H9 (cell line): ENCODE results near the gene MINDY4B. TPM values are rescaled to one million over a fixed set of nuclear protein-coding genes. Genes with fewer than 3 reads are reported as not detected.
A peak's percentile ranks its signal among the peaks of the same experiment; 100 is the strongest.

Experiments
- DNase-seq: peaks from one replicate; pipeline ENCODE4 v3.0.0-alpha.2; 2017
- H2AFZ ChIP-seq: one replicate; pipeline ENCODE4 v1.6.1; 2013; ENCODE audit warnings: mild to moderate bottlenecking, low read length, control low read depth, moderate library complexity
- H2AK5ac ChIP-seq: 2 replicates; pipeline ENCODE4 v1.6.1; 2013; ENCODE audit warnings: low read length, control low read depth, mixed read lengths; ENCODE audit not compliant: insufficient read length
- H2BK120ac ChIP-seq: one replicate; pipeline ENCODE4 v1.6.1; 2013; ENCODE audit warnings: low read depth, mild to moderate bottlenecking, low read length, control low read depth, inconsistent platforms; ENCODE audit not compliant: poor library complexity, severe bottlenecking
- H2BK12ac ChIP-seq: 2 replicates; pipeline ENCODE4 v1.6.1; 2013; ENCODE audit warnings: low read length, control low read depth, mixed read lengths, low read depth; ENCODE audit not compliant: insufficient read length
- H2BK15ac ChIP-seq: 2 replicates; pipeline ENCODE4 v1.6.1; 2013; ENCODE audit warnings: low read depth, low read length, control low read depth
- H2BK20ac ChIP-seq: one replicate; pipeline ENCODE4 v1.6.1; 2013; ENCODE audit warnings: low read depth, mild to moderate bottlenecking, low read length, control low read depth, inconsistent platforms; ENCODE audit not compliant: poor library complexity, severe bottlenecking
- H2BK5ac ChIP-seq: 2 replicates; pipeline ENCODE4 v1.6.1; 2013; ENCODE audit warnings: low read length, control low read depth, mixed read lengths; ENCODE audit not compliant: insufficient read length
- H3K14ac ChIP-seq: 2 replicates; pipeline ENCODE4 v1.6.1; 2013; ENCODE audit warnings: low read length, control low read depth; ENCODE audit not compliant: insufficient read depth
- H3K18ac ChIP-seq: 2 replicates; pipeline ENCODE4 v1.6.1; 2013; ENCODE audit warnings: low read depth, mild to moderate bottlenecking, mixed read lengths, low read length, control low read depth; ENCODE audit not compliant: insufficient read length
- H3K23ac ChIP-seq: 2 replicates; pipeline ENCODE4 v1.6.1; 2013; ENCODE audit warnings: low read length, control low read depth, mixed read lengths, low read depth; ENCODE audit not compliant: insufficient read length
- H3K23me2 ChIP-seq: 2 replicates; pipeline ENCODE4 v1.6.1; 2013; ENCODE audit warnings: low read depth, mild to moderate bottlenecking, mixed read lengths, low read length, control low read depth; ENCODE audit not compliant: insufficient read length, poor library complexity, severe bottlenecking
- H3K27ac ChIP-seq: 2 replicates; pipeline ENCODE4 v1.5.1; 2013; ENCODE audit warnings: low read length, control low read depth, mixed read lengths, low read depth; ENCODE audit not compliant: insufficient read length
- H3K27me3 ChIP-seq: 2 replicates; pipeline ENCODE4 v1.6.1; 2013; ENCODE audit warnings: low read length, control low read depth, inconsistent platforms; ENCODE audit not compliant: insufficient read depth
- H3K4ac ChIP-seq: 2 replicates; pipeline ENCODE4 v1.6.1; 2013; ENCODE audit warnings: low read depth, mild to moderate bottlenecking, control low read depth, inconsistent platforms, low read length, moderate library complexity
- H3K4me1 ChIP-seq: 2 replicates; pipeline ENCODE4 v1.6.1; 2013; ENCODE audit warnings: low read length, control low read depth, inconsistent platforms; ENCODE audit not compliant: insufficient read depth
- H3K4me2 ChIP-seq: 2 replicates; pipeline ENCODE4 v1.6.1; 2013; ENCODE audit warnings: low read length, control low read depth, mixed read lengths; ENCODE audit not compliant: insufficient read length, insufficient read depth
- H3K56ac ChIP-seq: 2 replicates; pipeline ENCODE4 v1.6.1; 2013; ENCODE audit warnings: low read depth, mild to moderate bottlenecking, mixed read lengths, low read length, control low read depth; ENCODE audit not compliant: insufficient read length
- H3K79me1 ChIP-seq: 2 replicates; pipeline ENCODE4 v1.6.1; 2013; ENCODE audit warnings: low read depth, mild to moderate bottlenecking, moderate library complexity, low read length, control low read depth, inconsistent platforms; ENCODE audit not compliant: insufficient read depth, poor library complexity, severe bottlenecking
- H3K79me2 ChIP-seq: 2 replicates; pipeline ENCODE4 v1.6.1; 2013; ENCODE audit warnings: low read length, control low read depth, inconsistent platforms; ENCODE audit not compliant: insufficient read depth
- H3K9ac ChIP-seq: 2 replicates; pipeline ENCODE4 v1.6.1; 2013; ENCODE audit warnings: low read length, control low read depth, mixed read lengths; ENCODE audit not compliant: insufficient read length; ENCODE audit errors: extremely low read depth
- H3K9me3 ChIP-seq: one replicate; pipeline ENCODE4 v1.6.1; 2013; ENCODE audit warnings: low read depth, low read length, inconsistent platforms; ENCODE audit not compliant: control insufficient read depth
- H3T11ph ChIP-seq: one replicate; pipeline ENCODE4 v1.6.1; 2013; ENCODE audit warnings: mild to moderate bottlenecking, low read length, control low read depth, inconsistent platforms
- H4K20me1 ChIP-seq: one replicate; pipeline ENCODE4 v1.6.1; 2013; ENCODE audit not compliant: control insufficient read depth, insufficient read length, insufficient read depth
- H4K5ac ChIP-seq: 2 replicates; pipeline ENCODE4 v1.6.1; 2013; ENCODE audit warnings: low read depth, mild to moderate bottlenecking, mixed read lengths, low read length, control low read depth; ENCODE audit not compliant: insufficient read length
- H4K8ac ChIP-seq: replicated peaks from 2 replicates; pipeline ENCODE4 v1.6.1; 2013; ENCODE audit warnings: low read length, control low read depth, mixed read lengths, low read depth; ENCODE audit not compliant: insufficient read length
- H4K91ac ChIP-seq: 2 replicates; pipeline ENCODE4 v1.6.1; 2013; ENCODE audit warnings: low read depth, mild to moderate bottlenecking, moderate library complexity, mixed read lengths, low read length, control low read depth; ENCODE audit not compliant: insufficient read length
- H3K27ac Mint-ChIP-seq, 3 experiments: 2 replicates in 2 of 3; 3 replicates in 1 of 3; pipeline ENCODE4 v1.8.0; 2020 to 2021; ENCODE audit warnings: mixed read lengths in 3 of 3, mild to moderate bottlenecking in 1 of 3, moderate library complexity in 1 of 3
- H3K27me3 Mint-ChIP-seq: 2 replicates; pipeline ENCODE4 v1.8.0; 2021; ENCODE audit warnings: low read depth, mild to moderate bottlenecking, moderate library complexity, mixed read lengths
- H3K36me3 Mint-ChIP-seq, 3 experiments: 2 replicates in 2 of 3; 3 replicates in 1 of 3; pipeline ENCODE4 v1.8.0; 2020 to 2021; ENCODE audit warnings: low read depth in 3 of 3, mixed read lengths in 3 of 3; ENCODE audit not compliant: insufficient read depth in 1 of 3
- H3K4me1 Mint-ChIP-seq, 2 experiments: 2 replicates each; pipeline ENCODE4 v1.8.0; 2020; ENCODE audit warnings: mixed read lengths in 2 of 2
- H3K4me3 Mint-ChIP-seq, 2 experiments: 2 replicates in 1 of 2; 3 replicates in 1 of 2; pipeline ENCODE4 v1.8.0; 2020 to 2021; ENCODE audit warnings: mild to moderate bottlenecking in 2 of 2, mixed read lengths in 2 of 2, moderate library complexity in 1 of 2
- H3K9me3 Mint-ChIP-seq, 2 experiments: 2 replicates in 1 of 2; 3 replicates in 1 of 2; pipeline ENCODE4 v1.8.0; 2020; ENCODE audit warnings: mild to moderate bottlenecking in 2 of 2, mixed read lengths in 2 of 2, moderate library complexity in 1 of 2
- CTCF ChIP-seq: fragments of 200-600 bp; sonication (generic); conservative IDR thresholded peaks from 3 replicates; pipeline ENCODE4 v1.8.0; 2021; ENCODE audit warnings: antibody characterized with exemption, mild to moderate bottlenecking
- WGBS: extraction: QIAGEN DNeasy Blood & Tissue Kit; methylation state at CpG from one replicate; pipeline ENCODE4 v1.1.7; 2013; ENCODE audit warnings: missing lambda C conversion rate, low lambda C conversion rate, mixed read lengths; ENCODE audit not compliant: insufficient read length; ENCODE audit errors: extremely low coverage; 5-methylcytosine and 5-hydroxymethylcytosine counted together
- total RNA-seq: library from RNA; stranded (reverse); gene quantifications from 2 replicates; pipeline ENCODE4 v1.2.1, GENCODE V29; 2021

The MINDY4B gene
- total RNA-seq, 1 experiment from 2014 or later = not detected

- H2BK5ac ChIP-seq = no peak overlapping the region
- H3K4me2 ChIP-seq = no peak overlapping the region
- H4K20me1 ChIP-seq = no peaks in the 10 kb centered on the region
- H3K27ac ChIP-seq = no peak overlapping the region
- no peak overlapping the region for H2AFZ ChIP-seq
- H3K56ac ChIP-seq = no peak overlapping the region
- H3K4me1 ChIP-seq = peaks cover 2% of the 10 kb centered on the region
- no peak overlapping the region for H3K23ac ChIP-seq
- Mint-ChIP-seq H3K36me3 (no peaks in the 10 kb centered on the region), H3K4me1 (peaks cover 22 to 24% of the 10 kb centered on the region in 2 experiments), H3K4me3 (no peak overlapping the region; a peak in 1 of 5 replicates), H3K9me3 (no peaks in the 10 kb centered on the region), H3K27me3 (no peaks in the 10 kb centered on the region; the same call in 1 of the 2 replicates), H3K27ac (no peak overlapping the region; a peak in 1 of 7 replicates)
- no peak overlapping the region for H2BK20ac ChIP-seq
- no peaks in the 10 kb centered on the region for H3K9me3 ChIP-seq
- H3K18ac ChIP-seq = no peak overlapping the region
- no CpG with 5 or more reads among the region's 14 CpGs for WGBS
- H3K4ac ChIP-seq = no peak overlapping the region
- H4K91ac ChIP-seq = no peak overlapping the region
- H2BK15ac ChIP-seq = no peak overlapping the region
- H2BK12ac ChIP-seq = no peak overlapping the region
- H3K14ac ChIP-seq = no peak overlapping the region
- DNase-seq = peak; percentile 90
- H3T11ph ChIP-seq = no peak overlapping the region
- TF ChIP-seq CTCF = peak; percentile 76
- H3K23me2 ChIP-seq = no peaks in the 10 kb centered on the region
- H4K8ac ChIP-seq = no peak overlapping the region
- H2BK120ac ChIP-seq = no peak overlapping the region
- no peak overlapping the region for H3K9ac ChIP-seq
- H3K27me3 ChIP-seq = no peaks in the 10 kb centered on the region
- no peak overlapping the region for H2AK5ac ChIP-seq
- H3K79me1 ChIP-seq = no peaks in the 10 kb centered on the region
- no peaks in the 10 kb centered on the region for H3K79me2 ChIP-seq
- no peak overlapping the region for H4K5ac ChIP-seq
Measured at GRCh38 chr3:150925751-150926201, 20.5 kb upstream of the MINDY4B start.
